Astrocyte of the cerebellum (primary cell): ENCODE measurements around the gene PLLP.

ENCODE experiments used
- DNase-seq: peaks from one replicate; pipeline ENCODE4 v3.0.0-alpha.2; 2011; ENCODE audit warnings: low read depth
- H3K4me3 ChIP-seq: 2 replicates; pipeline ENCODE4 v1.5.1; 2011; ENCODE audit warnings: mild to moderate bottlenecking, low read depth, low read length, moderate library complexity
- CTCF ChIP-seq: IDR thresholded peaks from 2 replicates; pipeline ENCODE4 v1.5.1; 2012; ENCODE audit warnings: low read length, low read depth, moderate library complexity, mild to moderate bottlenecking; ENCODE audit errors: missing control alignments
- in situ Hi-C: cut with HindIII; loops from 2 replicates; pipeline ENCODE4 v1.10.0; 2017; ENCODE audit warnings: low sequenced_read_pairs

Gene PLLP

DNA sequence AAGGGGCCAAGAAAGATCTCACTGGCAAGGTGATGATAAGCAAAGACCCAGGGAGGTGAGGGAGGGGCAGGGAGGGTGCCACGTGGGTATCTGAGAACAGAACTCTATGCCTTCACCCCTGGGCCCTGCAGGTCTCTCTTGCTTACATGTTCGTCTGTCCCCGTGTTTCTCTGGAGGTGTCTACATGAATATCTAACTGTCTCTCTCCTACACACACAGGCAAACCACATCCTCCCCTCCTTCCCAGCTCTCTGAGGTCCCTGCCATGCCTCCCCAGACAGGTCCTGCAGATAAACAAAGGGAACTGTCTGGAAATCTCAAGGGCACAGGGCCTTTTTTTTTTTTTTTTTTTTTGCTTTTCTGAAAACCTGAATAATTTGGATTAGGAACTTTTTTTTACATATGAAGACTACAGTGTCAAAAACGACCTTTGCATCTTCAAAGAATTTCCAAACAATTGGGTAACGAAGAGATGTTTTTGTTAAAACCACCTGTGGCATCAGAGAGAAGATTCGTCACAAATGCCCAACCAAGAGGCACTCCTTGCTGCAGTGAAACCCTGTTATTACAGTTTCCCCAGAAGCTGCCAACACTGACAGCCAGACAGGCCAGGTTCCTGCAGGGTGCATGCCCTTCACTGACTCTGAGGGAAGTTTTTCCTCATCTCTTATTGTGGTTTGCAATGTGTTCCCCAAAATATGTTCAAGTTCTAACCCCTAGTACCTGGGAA lies 17.8 kb downstream of the PLLP start:
- TF ChIP-seq CTCF: no peak
- H3K4me3 ChIP-seq: no peak overlapping the region
- in situ Hi-C loops: no loop called here
- no peak for DNase-seq

GRCh38 chr16:57265850-57266530 lies 18.5 kb downstream of the PLLP start:
- H3K4me3 ChIP-seq: no peak overlapping the region
- peak; percentile 26 for DNase-seq
- in situ Hi-C loops: no loop called here
- no peak for TF ChIP-seq CTCF

GRCh38 chr16:57264950-57265371 lies 19.5 kb downstream of the PLLP start:
- DNase-seq: no peak
- in situ Hi-C loops: no loop called here

DNA sequence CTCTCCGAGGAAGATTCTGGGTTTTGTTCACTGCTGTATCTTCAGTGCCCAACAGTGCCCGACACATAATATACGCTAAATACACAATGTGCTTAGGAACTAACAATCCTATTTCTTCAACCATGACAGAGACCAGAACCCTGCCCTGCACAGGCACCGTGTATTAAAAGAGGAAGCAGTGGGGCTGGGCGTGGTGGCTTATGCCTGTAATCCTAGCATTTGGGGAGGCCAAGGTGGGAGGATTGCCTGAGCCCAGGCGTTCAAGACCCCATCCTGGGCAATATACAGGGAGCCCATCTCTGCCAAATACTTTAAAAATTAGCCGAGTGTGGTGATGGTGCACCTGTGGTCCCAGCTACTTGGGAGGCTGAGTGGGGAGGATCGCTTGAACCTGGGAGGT lies 20.1 kb downstream of the PLLP start:
- DNase-seq: no peak
- in situ Hi-C loops: no loop called here
- H3K4me3 ChIP-seq: no peak overlapping the region
- TF ChIP-seq CTCF: no peak

More at GRCh38 chr16:57264950-57265371, 19.5 kb downstream of the PLLP start:
- no peak overlapping the region for H3K4me3 ChIP-seq
- TF ChIP-seq CTCF: no peak

DNA sequence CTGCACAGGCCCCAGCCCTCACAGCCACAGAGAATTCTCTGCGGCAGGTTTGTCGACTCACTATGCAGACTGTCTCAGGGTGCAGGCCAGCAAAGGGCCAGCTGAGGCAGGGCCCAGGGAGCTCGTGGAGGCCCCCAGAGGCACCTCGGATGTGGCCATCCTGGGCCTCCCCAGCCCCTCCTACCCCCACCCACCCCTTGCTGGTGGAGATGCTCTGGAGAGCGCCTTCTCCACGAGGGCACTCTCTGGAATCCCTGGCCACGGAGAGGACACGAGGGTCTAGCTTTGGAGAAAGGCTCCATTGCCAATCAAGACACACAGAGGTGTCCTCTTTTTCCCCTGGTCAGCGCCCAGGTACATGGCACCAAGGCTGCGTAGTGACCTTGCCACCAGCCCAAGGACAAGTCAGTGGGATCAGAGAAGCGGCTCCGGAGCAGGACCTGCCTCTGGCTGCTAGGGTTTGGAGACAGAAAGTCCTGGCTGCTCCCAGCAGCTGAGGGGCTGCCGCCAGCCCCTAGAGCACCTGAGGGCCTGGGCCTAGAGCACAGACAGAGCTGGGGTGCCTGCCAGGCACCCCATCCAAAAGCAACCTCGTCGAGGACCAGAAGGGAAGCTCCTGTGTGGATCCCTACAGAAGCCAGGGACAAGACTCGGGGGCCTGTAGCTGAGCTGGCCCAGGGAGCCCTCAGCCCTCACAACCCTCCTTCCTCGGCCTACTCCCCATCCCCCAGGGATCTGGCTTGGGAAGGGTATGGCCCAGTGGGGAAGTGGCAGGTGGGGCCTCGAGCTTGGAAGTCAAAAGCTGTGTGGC lies 20.7 kb downstream of the PLLP start:
- DNase-seq: no peak
- no peak overlapping the region for H3K4me3 ChIP-seq
- in situ Hi-C loops: no loop called here
- TF ChIP-seq CTCF: no peak

GRCh38 chr16:57262841-57263540 lies 21.5 kb downstream of the PLLP start:
- no peak for DNase-seq
- in situ Hi-C loops: no loop called here
- no peak for TF ChIP-seq CTCF
- H3K4me3 ChIP-seq: no peak overlapping the region
